H9 (cell line): ENCODE measurements around the gene MIS18A. TPM values are rescaled to one million over a fixed set of nuclear protein-coding genes. Genes with fewer than 3 reads are reported as not detected.

ENCODE experiments used
- DNase-seq: peaks from one replicate; pipeline ENCODE4 v3.0.0-alpha.2; 2017
- H2AFZ ChIP-seq: one replicate; pipeline ENCODE4 v1.6.1; 2013; ENCODE audit warnings: mild to moderate bottlenecking, low read length, control low read depth, moderate library complexity
- H2AK5ac ChIP-seq: 2 replicates; pipeline ENCODE4 v1.6.1; 2013; ENCODE audit warnings: low read length, control low read depth, mixed read lengths; ENCODE audit not compliant: insufficient read length
- H2BK120ac ChIP-seq: one replicate; pipeline ENCODE4 v1.6.1; 2013; ENCODE audit warnings: low read depth, mild to moderate bottlenecking, low read length, control low read depth, inconsistent platforms; ENCODE audit not compliant: poor library complexity, severe bottlenecking
- H2BK12ac ChIP-seq: 2 replicates; pipeline ENCODE4 v1.6.1; 2013; ENCODE audit warnings: low read length, control low read depth, mixed read lengths, low read depth; ENCODE audit not compliant: insufficient read length
- H2BK15ac ChIP-seq: 2 replicates; pipeline ENCODE4 v1.6.1; 2013; ENCODE audit warnings: low read depth, low read length, control low read depth
- H2BK20ac ChIP-seq: one replicate; pipeline ENCODE4 v1.6.1; 2013; ENCODE audit warnings: low read depth, mild to moderate bottlenecking, low read length, control low read depth, inconsistent platforms; ENCODE audit not compliant: poor library complexity, severe bottlenecking
- H2BK5ac ChIP-seq: 2 replicates; pipeline ENCODE4 v1.6.1; 2013; ENCODE audit warnings: low read length, control low read depth, mixed read lengths; ENCODE audit not compliant: insufficient read length
- H3K14ac ChIP-seq: 2 replicates; pipeline ENCODE4 v1.6.1; 2013; ENCODE audit warnings: low read length, control low read depth; ENCODE audit not compliant: insufficient read depth
- H3K18ac ChIP-seq: 2 replicates; pipeline ENCODE4 v1.6.1; 2013; ENCODE audit warnings: low read depth, mild to moderate bottlenecking, mixed read lengths, low read length, control low read depth; ENCODE audit not compliant: insufficient read length
- H3K23ac ChIP-seq: 2 replicates; pipeline ENCODE4 v1.6.1; 2013; ENCODE audit warnings: low read length, control low read depth, mixed read lengths, low read depth; ENCODE audit not compliant: insufficient read length
- H3K23me2 ChIP-seq: 2 replicates; pipeline ENCODE4 v1.6.1; 2013; ENCODE audit warnings: low read depth, mild to moderate bottlenecking, mixed read lengths, low read length, control low read depth; ENCODE audit not compliant: insufficient read length, poor library complexity, severe bottlenecking
- H3K27ac ChIP-seq: 2 replicates; pipeline ENCODE4 v1.5.1; 2013; ENCODE audit warnings: low read length, control low read depth, mixed read lengths, low read depth; ENCODE audit not compliant: insufficient read length
- H3K27me3 ChIP-seq: 2 replicates; pipeline ENCODE4 v1.6.1; 2013; ENCODE audit warnings: low read length, control low read depth, inconsistent platforms; ENCODE audit not compliant: insufficient read depth
- H3K4ac ChIP-seq: 2 replicates; pipeline ENCODE4 v1.6.1; 2013; ENCODE audit warnings: low read depth, mild to moderate bottlenecking, control low read depth, inconsistent platforms, low read length, moderate library complexity
- H3K4me1 ChIP-seq: 2 replicates; pipeline ENCODE4 v1.6.1; 2013; ENCODE audit warnings: low read length, control low read depth, inconsistent platforms; ENCODE audit not compliant: insufficient read depth
- H3K4me2 ChIP-seq: 2 replicates; pipeline ENCODE4 v1.6.1; 2013; ENCODE audit warnings: low read length, control low read depth, mixed read lengths; ENCODE audit not compliant: insufficient read length, insufficient read depth
- H3K56ac ChIP-seq: 2 replicates; pipeline ENCODE4 v1.6.1; 2013; ENCODE audit warnings: low read depth, mild to moderate bottlenecking, mixed read lengths, low read length, control low read depth; ENCODE audit not compliant: insufficient read length
- H3K79me1 ChIP-seq: 2 replicates; pipeline ENCODE4 v1.6.1; 2013; ENCODE audit warnings: low read depth, mild to moderate bottlenecking, moderate library complexity, low read length, control low read depth, inconsistent platforms; ENCODE audit not compliant: insufficient read depth, poor library complexity, severe bottlenecking
- H3K79me2 ChIP-seq: 2 replicates; pipeline ENCODE4 v1.6.1; 2013; ENCODE audit warnings: low read length, control low read depth, inconsistent platforms; ENCODE audit not compliant: insufficient read depth
- H3K9ac ChIP-seq: 2 replicates; pipeline ENCODE4 v1.6.1; 2013; ENCODE audit warnings: low read length, control low read depth, mixed read lengths; ENCODE audit not compliant: insufficient read length; ENCODE audit errors: extremely low read depth
- H3K9me3 ChIP-seq: one replicate; pipeline ENCODE4 v1.6.1; 2013; ENCODE audit warnings: low read depth, low read length, inconsistent platforms; ENCODE audit not compliant: control insufficient read depth
- H3T11ph ChIP-seq: one replicate; pipeline ENCODE4 v1.6.1; 2013; ENCODE audit warnings: mild to moderate bottlenecking, low read length, control low read depth, inconsistent platforms
- H4K20me1 ChIP-seq: one replicate; pipeline ENCODE4 v1.6.1; 2013; ENCODE audit not compliant: control insufficient read depth, insufficient read length, insufficient read depth
- H4K5ac ChIP-seq: 2 replicates; pipeline ENCODE4 v1.6.1; 2013; ENCODE audit warnings: low read depth, mild to moderate bottlenecking, mixed read lengths, low read length, control low read depth; ENCODE audit not compliant: insufficient read length
- H4K8ac ChIP-seq: replicated peaks from 2 replicates; pipeline ENCODE4 v1.6.1; 2013; ENCODE audit warnings: low read length, control low read depth, mixed read lengths, low read depth; ENCODE audit not compliant: insufficient read length
- H4K91ac ChIP-seq: 2 replicates; pipeline ENCODE4 v1.6.1; 2013; ENCODE audit warnings: low read depth, mild to moderate bottlenecking, moderate library complexity, mixed read lengths, low read length, control low read depth; ENCODE audit not compliant: insufficient read length
- H3K27ac Mint-ChIP-seq, 3 experiments: 2 replicates in 2 of 3; 3 replicates in 1 of 3; pipeline ENCODE4 v1.8.0; 2020 to 2021; ENCODE audit warnings: mixed read lengths in 3 of 3, mild to moderate bottlenecking in 1 of 3, moderate library complexity in 1 of 3
- H3K27me3 Mint-ChIP-seq: 2 replicates; pipeline ENCODE4 v1.8.0; 2021; ENCODE audit warnings: low read depth, mild to moderate bottlenecking, moderate library complexity, mixed read lengths
- H3K36me3 Mint-ChIP-seq, 3 experiments: 2 replicates in 2 of 3; 3 replicates in 1 of 3; pipeline ENCODE4 v1.8.0; 2020 to 2021; ENCODE audit warnings: low read depth in 3 of 3, mixed read lengths in 3 of 3; ENCODE audit not compliant: insufficient read depth in 1 of 3
- H3K4me1 Mint-ChIP-seq, 2 experiments: 2 replicates each; pipeline ENCODE4 v1.8.0; 2020; ENCODE audit warnings: mixed read lengths in 2 of 2
- H3K4me3 Mint-ChIP-seq, 2 experiments: 2 replicates in 1 of 2; 3 replicates in 1 of 2; pipeline ENCODE4 v1.8.0; 2020 to 2021; ENCODE audit warnings: mild to moderate bottlenecking in 2 of 2, mixed read lengths in 2 of 2, moderate library complexity in 1 of 2
- H3K9me3 Mint-ChIP-seq, 2 experiments: 2 replicates in 1 of 2; 3 replicates in 1 of 2; pipeline ENCODE4 v1.8.0; 2020; ENCODE audit warnings: mild to moderate bottlenecking in 2 of 2, mixed read lengths in 2 of 2, moderate library complexity in 1 of 2
- CTCF ChIP-seq: fragments of 200-600 bp; sonication (generic); conservative IDR thresholded peaks from 3 replicates; pipeline ENCODE4 v1.8.0; 2021; ENCODE audit warnings: antibody characterized with exemption, mild to moderate bottlenecking
- WGBS: extraction: QIAGEN DNeasy Blood & Tissue Kit; methylation state at CpG from one replicate; pipeline ENCODE4 v1.1.7; 2013; ENCODE audit warnings: missing lambda C conversion rate, low lambda C conversion rate, mixed read lengths; ENCODE audit not compliant: insufficient read length; ENCODE audit errors: extremely low coverage; 5-methylcytosine and 5-hydroxymethylcytosine counted together
- total RNA-seq: library from RNA; stranded (reverse); gene quantifications from 2 replicates; pipeline ENCODE4 v1.2.1, GENCODE V29; 2021

MIS18A gene
- total RNA-seq, 1 experiment from 2014 or later: 56.5 TPM

- peak overlapping the region in 1 of 3 experiments; percentile 57; a peak in 1 of 7 replicates for H3K27ac Mint-ChIP-seq
Measured at GRCh38 chr21:32321480-32321879, 42.6 kb upstream of the MIS18A start.

More at GRCh38 chr21:32321480-32321879, 42.6 kb upstream of the MIS18A start:
- no peak overlapping the region for H2BK5ac ChIP-seq
- no peak for TF ChIP-seq CTCF
- Mint-ChIP-seq H3K27me3 (no peaks in the 10 kb centered on the region), H3K9me3 (no peaks in the 10 kb centered on the region), H3K36me3 (peaks cover 50 to 95% (median 93%) of the 10 kb centered on the region in 3 experiments), H3K4me3 (no peak overlapping the region), H3K4me1 (no peaks in the 10 kb centered on the region)
- H3K18ac ChIP-seq: no peak overlapping the region
- no peak overlapping the region for H4K91ac ChIP-seq
- H3K9me3 ChIP-seq: no peaks in the 10 kb centered on the region
- no peaks in the 10 kb centered on the region for H4K20me1 ChIP-seq
- no peak overlapping the region for H4K8ac ChIP-seq
- no peak overlapping the region for H4K5ac ChIP-seq
- no peaks in the 10 kb centered on the region for H3K27me3 ChIP-seq
- no peaks in the 10 kb centered on the region for H3K4me1 ChIP-seq
- no CpG with 5 or more reads among the region's 13 CpGs for WGBS
- H3K23ac ChIP-seq: no peak overlapping the region
- no peak overlapping the region for H3K14ac ChIP-seq
- H3K79me2 ChIP-seq: no peaks in the 10 kb centered on the region
- H3K4ac ChIP-seq: no peak overlapping the region
- no peak overlapping the region for H3K27ac ChIP-seq
- H2BK12ac ChIP-seq: no peak overlapping the region
- no peak overlapping the region for H2AFZ ChIP-seq
- H3K79me1 ChIP-seq: no peaks in the 10 kb centered on the region
- no peak overlapping the region for H2AK5ac ChIP-seq
- H3K23me2 ChIP-seq: no peaks in the 10 kb centered on the region
- no peak overlapping the region for H2BK20ac ChIP-seq
- H3T11ph ChIP-seq: no peak overlapping the region
- H2BK120ac ChIP-seq: no peak overlapping the region
- H3K9ac ChIP-seq: no peak overlapping the region
- no peak overlapping the region for H3K56ac ChIP-seq
- H2BK15ac ChIP-seq: no peak overlapping the region
- no peak for DNase-seq
- H3K4me2 ChIP-seq: no peak overlapping the region
